HepG2 (cell line): ENCODE results near the gene SMARCB1. TPM values are rescaled to one million over a fixed set of nuclear protein-coding genes. Genes with fewer than 3 reads are reported as not detected.

ENCODE experiments used
- ATF7-NPFF ChIP-seq: sonication (generic); formaldehyde crosslinking; IDR thresholded peaks from 2 replicates; pipeline ENCODE4 v1.8.1; 2023; ENCODE audit warnings: mild to moderate bottlenecking, low read depth, missing genetic modification reagents, moderate library complexity
- GATAD1 ChIP-seq: IDR thresholded peaks from 2 replicates; pipeline ENCODE4 v1.6.1; 2016; ENCODE audit warnings: missing genetic modification reagents, missing compliant biosample characterization
- TRIM24 ChIP-seq: sonication (generic); formaldehyde crosslinking; IDR thresholded peaks from 2 replicates; pipeline ENCODE4 v1.8.0; 2022; ENCODE audit warnings: mild to moderate bottlenecking, missing genetic modification reagents
- ZNF160 ChIP-seq: sonication (generic); formaldehyde crosslinking; IDR thresholded peaks from 2 replicates; pipeline ENCODE4 v1.8.0; 2022; ENCODE audit warnings: mild to moderate bottlenecking, inconsistent platforms, missing genetic modification reagents
- ZNF558 ChIP-seq: sonication (generic); formaldehyde crosslinking; IDR thresholded peaks from 2 replicates; pipeline ENCODE4 v1.9.0; 2022; ENCODE audit warnings: mild to moderate bottlenecking, missing genetic modification reagents, borderline replicate concordance
- polyA plus RNA-seq, 8 experiments: library from polyadenylated mRNA; depleted of rRNA in 3 of 8; stranded (reverse) in 7 of 8; unstranded in 1 of 8; fragments of >200 nt; fragmentation: Illumina TruSeq in 4 of 8; extraction: Trizol in 4 of 8; gene quantifications; 2 replicates each; pipeline versions ENCODE4 v1.2.1 to v1.2.3, GENCODE V29; 2011 to 2016; ENCODE audit warnings: low read depth in 4 of 8, missing spikeins in 1 of 8, mixed read lengths in 1 of 8; ENCODE audit not compliant: insufficient read depth in 1 of 8
- total RNA-seq, 5 experiments: library from RNA; depleted of rRNA; stranded (reverse); fragments of >200 nt; fragmentation: Illumina TruSeq; extraction: Trizol; gene quantifications; 2 replicates each; pipeline ENCODE4 v1.2.3, GENCODE V29; 2016; ENCODE audit warnings: low read depth in 1 of 5
- TF ChIP-seq, protein P1 (sequence below), 2 experiments: sonication (generic) in 1 of 2; formaldehyde crosslinking in 1 of 2; IDR thresholded peaks; 2 replicates each; pipeline versions ENCODE4 v1.6.1 to v1.9.0; 2014 to 2022; ENCODE audit warnings: antibody characterized with exemption in 1 of 2, borderline replicate concordance in 1 of 2, inconsistent platforms in 1 of 2, low read depth in 1 of 2, missing genetic modification reagents in 1 of 2
- TF ChIP-seq, protein P2 (sequence below): sonication (generic); formaldehyde crosslinking; IDR thresholded peaks from 2 replicates; pipeline ENCODE4 v1.5.0; 2020; ENCODE audit warnings: missing genetic modification reagents
- TF ChIP-seq, protein P3 (sequence below): sonication (generic); formaldehyde crosslinking; IDR thresholded peaks from 2 replicates; pipeline ENCODE4 v1.9.0; 2022; ENCODE audit warnings: low read depth, missing genetic modification reagents
- TF ChIP-seq, protein P4 (sequence below): sonication (generic); formaldehyde crosslinking; IDR thresholded peaks from 2 replicates; pipeline ENCODE4 v1.4.0; 2020; ENCODE audit warnings: mild to moderate bottlenecking, missing genetic modification reagents, borderline replicate concordance
- TF ChIP-seq, protein P5 (sequence below): IDR thresholded peaks from 2 replicates; pipeline ENCODE4 v1.6.1; 2016

SMARCB1 gene
- total and polyA plus RNA-seq, 2 of the 13 experiments (the other 11 are each of a cell fraction or from before 2014, with no cell fraction given): 74.0 to 166 TPM

DNA sequence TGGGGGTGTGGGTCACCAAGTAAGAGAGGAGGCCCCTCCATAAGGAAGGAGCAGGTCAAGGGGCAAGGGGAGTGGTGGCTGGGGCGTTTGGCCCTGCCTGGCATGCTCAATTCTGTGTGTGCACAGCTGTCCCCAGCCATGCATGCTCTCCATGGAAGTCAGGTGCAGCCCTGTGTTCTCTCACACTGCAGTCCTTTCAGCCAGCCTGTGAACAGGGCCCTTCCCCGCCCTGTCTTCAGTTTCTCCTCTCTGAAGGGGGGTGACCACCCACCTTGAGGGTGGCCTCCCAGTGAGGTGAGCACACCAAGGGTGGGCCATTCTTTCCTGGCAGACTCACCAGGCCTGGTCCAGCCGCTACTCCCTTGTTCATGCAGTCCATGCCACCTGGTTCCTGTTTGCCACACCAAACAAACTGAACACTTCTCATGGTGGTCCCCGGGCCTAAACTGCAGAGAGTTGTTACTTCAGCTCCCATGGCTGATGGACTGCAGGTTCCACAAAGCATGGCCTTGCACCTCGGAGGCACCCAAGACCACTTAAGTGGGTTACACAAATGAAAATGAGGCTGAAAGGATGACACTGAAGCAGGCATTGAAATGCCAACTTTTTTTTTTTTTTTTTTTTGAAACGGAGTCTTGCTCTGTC, 17.3 kb upstream of the SMARCB1 start (continued):
- TF ChIP-seq, protein P1, sequence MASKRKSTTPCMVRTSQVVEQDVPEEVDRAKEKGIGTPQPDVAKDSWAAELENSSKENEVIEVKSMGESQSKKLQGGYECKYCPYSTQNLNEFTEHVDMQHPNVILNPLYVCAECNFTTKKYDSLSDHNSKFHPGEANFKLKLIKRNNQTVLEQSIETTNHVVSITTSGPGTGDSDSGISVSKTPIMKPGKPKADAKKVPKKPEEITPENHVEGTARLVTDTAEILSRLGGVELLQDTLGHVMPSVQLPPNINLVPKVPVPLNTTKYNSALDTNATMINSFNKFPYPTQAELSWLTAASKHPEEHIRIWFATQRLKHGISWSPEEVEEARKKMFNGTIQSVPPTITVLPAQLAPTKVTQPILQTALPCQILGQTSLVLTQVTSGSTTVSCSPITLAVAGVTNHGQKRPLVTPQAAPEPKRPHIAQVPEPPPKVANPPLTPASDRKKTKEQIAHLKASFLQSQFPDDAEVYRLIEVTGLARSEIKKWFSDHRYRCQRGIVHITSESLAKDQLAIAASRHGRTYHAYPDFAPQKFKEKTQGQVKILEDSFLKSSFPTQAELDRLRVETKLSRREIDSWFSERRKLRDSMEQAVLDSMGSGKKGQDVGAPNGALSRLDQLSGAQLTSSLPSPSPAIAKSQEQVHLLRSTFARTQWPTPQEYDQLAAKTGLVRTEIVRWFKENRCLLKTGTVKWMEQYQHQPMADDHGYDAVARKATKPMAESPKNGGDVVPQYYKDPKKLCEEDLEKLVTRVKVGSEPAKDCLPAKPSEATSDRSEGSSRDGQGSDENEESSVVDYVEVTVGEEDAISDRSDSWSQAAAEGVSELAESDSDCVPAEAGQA (IDR thresholded peaks at IDR 0.05; ENCODE audit: low read depth): no peak
- TF ChIP-seq, protein P1 (CRISPR knock-in tag; IDR thresholded peaks at IDR 0.05; ENCODE audit: borderline replicate concordance): no peak
- TF ChIP-seq, protein P2, sequence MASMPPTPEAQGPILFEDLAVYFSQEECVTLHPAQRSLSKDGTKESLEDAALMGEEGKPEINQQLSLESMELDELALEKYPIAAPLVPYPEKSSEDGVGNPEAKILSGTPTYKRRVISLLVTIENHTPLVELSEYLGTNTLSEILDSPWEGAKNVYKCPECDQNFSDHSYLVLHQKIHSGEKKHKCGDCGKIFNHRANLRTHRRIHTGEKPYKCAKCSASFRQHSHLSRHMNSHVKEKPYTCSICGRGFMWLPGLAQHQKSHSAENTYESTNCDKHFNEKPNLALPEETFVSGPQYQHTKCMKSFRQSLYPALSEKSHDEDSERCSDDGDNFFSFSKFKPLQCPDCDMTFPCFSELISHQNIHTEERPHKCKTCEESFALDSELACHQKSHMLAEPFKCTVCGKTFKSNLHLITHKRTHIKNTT (CRISPR knock-in tag): no peak
- TF ChIP-seq, protein P3, sequence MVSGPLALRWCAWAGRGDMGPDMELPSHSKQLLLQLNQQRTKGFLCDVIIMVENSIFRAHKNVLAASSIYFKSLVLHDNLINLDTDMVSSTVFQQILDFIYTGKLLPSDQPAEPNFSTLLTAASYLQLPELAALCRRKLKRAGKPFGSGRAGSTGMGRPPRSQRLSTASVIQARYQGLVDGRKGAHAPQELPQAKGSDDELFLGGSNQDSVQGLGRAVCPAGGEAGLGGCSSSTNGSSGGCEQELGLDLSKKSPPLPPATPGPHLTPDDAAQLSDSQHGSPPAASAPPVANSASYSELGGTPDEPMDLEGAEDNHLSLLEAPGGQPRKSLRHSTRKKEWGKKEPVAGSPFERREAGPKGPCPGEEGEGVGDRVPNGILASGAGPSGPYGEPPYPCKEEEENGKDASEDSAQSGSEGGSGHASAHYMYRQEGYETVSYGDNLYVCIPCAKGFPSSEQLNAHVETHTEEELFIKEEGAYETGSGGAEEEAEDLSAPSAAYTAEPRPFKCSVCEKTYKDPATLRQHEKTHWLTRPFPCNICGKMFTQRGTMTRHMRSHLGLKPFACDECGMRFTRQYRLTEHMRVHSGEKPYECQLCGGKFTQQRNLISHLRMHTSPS (CRISPR knock-in tag): no peak; the same call in 1 of the 2 replicates
- TF ChIP-seq, protein P4, sequence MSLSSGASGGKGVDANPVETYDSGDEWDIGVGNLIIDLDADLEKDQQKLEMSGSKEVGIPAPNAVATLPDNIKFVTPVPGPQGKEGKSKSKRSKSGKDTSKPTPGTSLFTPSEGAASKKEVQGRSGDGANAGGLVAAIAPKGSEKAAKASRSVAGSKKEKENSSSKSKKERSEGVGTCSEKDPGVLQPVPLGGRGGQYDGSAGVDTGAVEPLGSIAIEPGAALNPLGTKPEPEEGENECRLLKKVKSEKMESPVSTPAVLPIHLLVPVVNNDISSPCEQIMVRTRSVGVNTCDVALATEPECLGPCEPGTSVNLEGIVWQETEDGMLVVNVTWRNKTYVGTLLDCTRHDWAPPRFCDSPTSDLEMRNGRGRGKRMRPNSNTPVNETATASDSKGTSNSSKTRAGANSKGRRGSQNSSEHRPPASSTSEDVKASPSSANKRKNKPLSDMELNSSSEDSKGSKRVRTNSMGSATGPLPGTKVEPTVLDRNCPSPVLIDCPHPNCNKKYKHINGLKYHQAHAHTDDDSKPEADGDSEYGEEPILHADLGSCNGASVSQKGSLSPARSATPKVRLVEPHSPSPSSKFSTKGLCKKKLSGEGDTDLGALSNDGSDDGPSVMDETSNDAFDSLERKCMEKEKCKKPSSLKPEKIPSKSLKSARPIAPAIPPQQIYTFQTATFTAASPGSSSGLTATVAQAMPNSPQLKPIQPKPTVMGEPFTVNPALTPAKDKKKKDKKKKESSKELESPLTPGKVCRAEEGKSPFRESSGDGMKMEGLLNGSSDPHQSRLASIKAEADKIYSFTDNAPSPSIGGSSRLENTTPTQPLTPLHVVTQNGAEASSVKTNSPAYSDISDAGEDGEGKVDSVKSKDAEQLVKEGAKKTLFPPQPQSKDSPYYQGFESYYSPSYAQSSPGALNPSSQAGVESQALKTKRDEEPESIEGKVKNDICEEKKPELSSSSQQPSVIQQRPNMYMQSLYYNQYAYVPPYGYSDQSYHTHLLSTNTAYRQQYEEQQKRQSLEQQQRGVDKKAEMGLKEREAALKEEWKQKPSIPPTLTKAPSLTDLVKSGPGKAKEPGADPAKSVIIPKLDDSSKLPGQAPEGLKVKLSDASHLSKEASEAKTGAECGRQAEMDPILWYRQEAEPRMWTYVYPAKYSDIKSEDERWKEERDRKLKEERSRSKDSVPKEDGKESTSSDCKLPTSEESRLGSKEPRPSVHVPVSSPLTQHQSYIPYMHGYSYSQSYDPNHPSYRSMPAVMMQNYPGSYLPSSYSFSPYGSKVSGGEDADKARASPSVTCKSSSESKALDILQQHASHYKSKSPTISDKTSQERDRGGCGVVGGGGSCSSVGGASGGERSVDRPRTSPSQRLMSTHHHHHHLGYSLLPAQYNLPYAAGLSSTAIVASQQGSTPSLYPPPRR (CRISPR knock-in tag): no peak
- TF ChIP-seq ZNF558 (CRISPR knock-in tag): no peak
- TF ChIP-seq GATAD1 (CRISPR knock-in tag): no peak
- no peak for TF ChIP-seq ZNF160
- no peak for TF ChIP-seq ATF7-NPFF
- no peak for TF ChIP-seq TRIM24 (CRISPR knock-in tag)
- TF ChIP-seq, protein P5, sequence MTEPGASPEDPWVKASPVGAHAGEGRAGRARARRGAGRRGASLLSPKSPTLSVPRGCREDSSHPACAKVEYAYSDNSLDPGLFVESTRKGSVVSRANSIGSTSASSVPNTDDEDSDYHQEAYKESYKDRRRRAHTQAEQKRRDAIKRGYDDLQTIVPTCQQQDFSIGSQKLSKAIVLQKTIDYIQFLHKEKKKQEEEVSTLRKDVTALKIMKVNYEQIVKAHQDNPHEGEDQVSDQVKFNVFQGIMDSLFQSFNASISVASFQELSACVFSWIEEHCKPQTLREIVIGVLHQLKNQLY: no peak
